Lower leg skin (tissue), 3 donors: ENCODE results near the gene PTCD2.

Experiments
- POLR2A ChIP-seq, 2 donors: fragments of 450-650 bp; IDR thresholded peaks; one replicate each; pipeline ENCODE4 v1.6.1; 2016 to 2017; ENCODE audit warnings: antibody characterized with exemption in 2 of 2, mild to moderate bottlenecking in 1 of 2, moderate library complexity in 1 of 2
- TF ChIP-seq, protein P1 (sequence below), 3 donors: fragments of 450-650 bp; IDR thresholded peaks; one replicate each; pipeline ENCODE4 v1.5.1; 2016; ENCODE audit warnings: antibody characterized with exemption in 3 of 3, mild to moderate bottlenecking in 3 of 3, moderate library complexity in 2 of 3

DNA sequence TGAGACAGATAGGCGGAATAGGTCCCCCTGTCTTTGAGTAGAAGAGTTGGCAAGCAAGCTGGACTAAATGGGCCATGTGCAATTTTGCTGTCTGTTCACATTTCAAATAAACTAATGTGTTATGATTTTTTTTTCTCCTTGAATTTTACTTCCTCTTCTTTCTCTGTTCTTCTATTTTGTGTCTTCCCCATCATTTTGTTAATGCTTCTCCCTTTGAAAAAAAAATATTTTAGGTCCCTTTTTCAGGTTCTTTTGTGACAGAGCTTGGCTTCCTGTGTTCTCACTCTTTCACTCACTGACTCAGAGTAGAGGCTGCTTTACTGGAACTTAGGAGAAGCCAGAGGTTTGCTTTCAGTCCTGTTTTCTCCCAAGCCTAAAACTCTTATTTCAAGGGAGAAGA, 48.1 kb downstream of the PTCD2 start:
- TF ChIP-seq POLR2A (IDR thresholded peaks at IDR 0.05): no peak
- TF ChIP-seq, protein P1, sequence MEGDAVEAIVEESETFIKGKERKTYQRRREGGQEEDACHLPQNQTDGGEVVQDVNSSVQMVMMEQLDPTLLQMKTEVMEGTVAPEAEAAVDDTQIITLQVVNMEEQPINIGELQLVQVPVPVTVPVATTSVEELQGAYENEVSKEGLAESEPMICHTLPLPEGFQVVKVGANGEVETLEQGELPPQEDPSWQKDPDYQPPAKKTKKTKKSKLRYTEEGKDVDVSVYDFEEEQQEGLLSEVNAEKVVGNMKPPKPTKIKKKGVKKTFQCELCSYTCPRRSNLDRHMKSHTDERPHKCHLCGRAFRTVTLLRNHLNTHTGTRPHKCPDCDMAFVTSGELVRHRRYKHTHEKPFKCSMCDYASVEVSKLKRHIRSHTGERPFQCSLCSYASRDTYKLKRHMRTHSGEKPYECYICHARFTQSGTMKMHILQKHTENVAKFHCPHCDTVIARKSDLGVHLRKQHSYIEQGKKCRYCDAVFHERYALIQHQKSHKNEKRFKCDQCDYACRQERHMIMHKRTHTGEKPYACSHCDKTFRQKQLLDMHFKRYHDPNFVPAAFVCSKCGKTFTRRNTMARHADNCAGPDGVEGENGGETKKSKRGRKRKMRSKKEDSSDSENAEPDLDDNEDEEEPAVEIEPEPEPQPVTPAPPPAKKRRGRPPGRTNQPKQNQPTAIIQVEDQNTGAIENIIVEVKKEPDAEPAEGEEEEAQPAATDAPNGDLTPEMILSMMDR (IDR thresholded peaks at IDR 0.05): no peak
